Tibial nerve (tissue), 4 donors: ENCODE results near the gene LMBR1L. TPM values are rescaled to one million over a fixed set of nuclear protein-coding genes. Genes with fewer than 3 reads are reported as not detected.

ENCODE experiments used
- DNase-seq, 2 donors: peaks; one replicate each; pipeline ENCODE4 v3.0.0-alpha.2; 2019; ENCODE audit warnings: low spot score in 2 of 2
- H3K27ac ChIP-seq, 4 donors: fragments of 200-600 bp; sonication (generic) in 3 of 4; one replicate each; pipeline ENCODE4 v1.5.1; 2017 to 2019; ENCODE audit warnings: mild to moderate bottlenecking in 1 of 4
- H3K27me3 ChIP-seq, 2 donors: fragments of 200-600 bp; sonication (generic) in 1 of 2; one replicate each; pipeline versions ENCODE4 v1.5.1 to v1.6.0; 2017 to 2019
- H3K36me3 ChIP-seq, 3 donors: fragments of 200-600 bp; sonication (generic); one replicate each; pipeline ENCODE4 v1.5.1; 2018 to 2019
- H3K4me1 ChIP-seq, 4 donors: fragments of 200-600 bp; sonication (generic) in 3 of 4; one replicate each; pipeline ENCODE4 v1.5.1; 2017 to 2019
- H3K4me3 ChIP-seq, 4 donors: fragments of 200-600 bp; sonication (generic) in 3 of 4; one replicate each; pipeline ENCODE4 v1.5.1; 2017 to 2019; ENCODE audit warnings: mild to moderate bottlenecking in 1 of 4, moderate library complexity in 1 of 4
- H3K9me3 ChIP-seq, 4 donors: fragments of 200-600 bp; sonication (generic) in 3 of 4; one replicate each; pipeline ENCODE4 v1.5.1; 2017 to 2019
- EP300 ChIP-seq, 2 donors: sonication (generic); formaldehyde crosslinking; IDR thresholded peaks; one replicate each; pipeline ENCODE4 v1.6.1; 2017; ENCODE audit warnings: antibody characterized with exemption in 2 of 2, mild to moderate bottlenecking in 1 of 2
- POLR2A ChIP-seq, 2 donors: fragments of 450-650 bp; IDR thresholded peaks; one replicate each; pipeline ENCODE4 v1.6.1; 2017; ENCODE audit warnings: antibody characterized with exemption in 2 of 2, mild to moderate bottlenecking in 2 of 2, moderate library complexity in 2 of 2
- WGBS, 2 donors: methylation state at CpG; one replicate each; pipeline ENCODE4 v1.1.5; 2018; 5-methylcytosine and 5-hydroxymethylcytosine counted together
- total RNA-seq, 4 donors: library from RNA; depleted of rRNA; stranded (reverse); fragments of >200 nt; gene quantifications; one replicate each; pipeline ENCODE4 v1.1.0, GENCODE V29; 2016
- TF ChIP-seq, protein P1 (sequence below), 5 experiments: fragments of 200-600 bp in 3 of 5; fragments of 450-650 bp in 2 of 5; sonication (generic) in 3 of 5; IDR thresholded peaks; one replicate each; pipeline ENCODE4 v1.5.1; 2016 to 2019; ENCODE audit warnings: antibody characterized with exemption in 5 of 5, mild to moderate bottlenecking in 3 of 5, moderate library complexity in 2 of 5

LMBR1L gene
- total RNA-seq, 4 donors from 2014 or later: 50.3 to 97.5 (median 73.0) TPM

- H3K9me3 ChIP-seq: no peaks in the 10 kb centered on the region
- peak overlapping the region; percentile 72 to 97 (median 78) for H3K4me3 ChIP-seq
- H3K27ac ChIP-seq: peak overlapping the region; percentile 93 to 100 (median 94)
- TF ChIP-seq EP300 (IDR thresholded peaks at IDR 0.05) (no peak), POLR2A (IDR thresholded peaks at IDR 0.05) (no peak)
- TF ChIP-seq, protein P1, sequence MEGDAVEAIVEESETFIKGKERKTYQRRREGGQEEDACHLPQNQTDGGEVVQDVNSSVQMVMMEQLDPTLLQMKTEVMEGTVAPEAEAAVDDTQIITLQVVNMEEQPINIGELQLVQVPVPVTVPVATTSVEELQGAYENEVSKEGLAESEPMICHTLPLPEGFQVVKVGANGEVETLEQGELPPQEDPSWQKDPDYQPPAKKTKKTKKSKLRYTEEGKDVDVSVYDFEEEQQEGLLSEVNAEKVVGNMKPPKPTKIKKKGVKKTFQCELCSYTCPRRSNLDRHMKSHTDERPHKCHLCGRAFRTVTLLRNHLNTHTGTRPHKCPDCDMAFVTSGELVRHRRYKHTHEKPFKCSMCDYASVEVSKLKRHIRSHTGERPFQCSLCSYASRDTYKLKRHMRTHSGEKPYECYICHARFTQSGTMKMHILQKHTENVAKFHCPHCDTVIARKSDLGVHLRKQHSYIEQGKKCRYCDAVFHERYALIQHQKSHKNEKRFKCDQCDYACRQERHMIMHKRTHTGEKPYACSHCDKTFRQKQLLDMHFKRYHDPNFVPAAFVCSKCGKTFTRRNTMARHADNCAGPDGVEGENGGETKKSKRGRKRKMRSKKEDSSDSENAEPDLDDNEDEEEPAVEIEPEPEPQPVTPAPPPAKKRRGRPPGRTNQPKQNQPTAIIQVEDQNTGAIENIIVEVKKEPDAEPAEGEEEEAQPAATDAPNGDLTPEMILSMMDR (IDR thresholded peaks at IDR 0.05): no peak
- DNase-seq: no peak
- peaks cover 0 to 15% (median 0%) of the 10 kb centered on the region in 3 donors for H3K36me3 ChIP-seq
- WGBS, 2 donors: 3 to 5% methylated on average over 14 to 27 of the region's 33 CpGs
- peaks cover 3 to 57% (median 30%) of the 10 kb centered on the region in 4 donors for H3K4me1 ChIP-seq
- no peaks in the 10 kb centered on the region for H3K27me3 ChIP-seq
These were observed 795 bp downstream of the LMBR1L start for GRCh38 chr12:49109641-49110463.

DNA sequence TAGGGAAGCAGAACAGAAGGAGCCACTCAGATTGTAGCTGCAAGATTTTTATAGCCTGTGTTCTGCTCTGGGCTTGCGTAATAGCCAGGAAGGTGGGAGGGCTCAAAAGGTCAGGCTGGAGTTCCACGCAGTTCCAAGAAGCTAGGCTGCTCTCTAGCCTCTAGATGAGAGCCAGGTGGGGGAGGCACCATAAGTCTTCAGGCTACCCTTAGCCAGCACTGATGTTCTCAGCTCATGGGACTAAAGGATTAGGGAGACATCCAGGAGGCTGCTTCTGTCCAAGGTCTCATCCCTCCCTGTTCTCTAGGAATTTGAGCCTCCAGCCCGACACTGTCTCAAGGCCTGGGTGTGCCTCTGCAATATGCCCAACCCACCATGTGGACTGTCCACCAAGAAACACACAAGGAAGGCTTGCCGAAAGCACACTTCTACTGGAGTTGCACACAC lies 1.7 kb downstream of the LMBR1L start:
- H3K27me3 ChIP-seq: no peaks in the 10 kb centered on the region
- H3K36me3 ChIP-seq: peaks cover 0 to 24% (median 0%) of the 10 kb centered on the region in 3 donors
- H3K9me3 ChIP-seq: no peaks in the 10 kb centered on the region
- DNase-seq: peak; percentile 49 to 78
- 3 to 16% methylated on average over 4 of the region's 4 CpGs for WGBS, 2 donors
- H3K4me1 ChIP-seq: peaks cover 3 to 62% (median 30%) of the 10 kb centered on the region in 4 donors
- H3K27ac ChIP-seq: peak overlapping the region; percentile 93 to 100 (median 94)
- H3K4me3 ChIP-seq: peak overlapping the region; percentile 72 to 97 (median 78)
- TF ChIP-seq EP300 (IDR thresholded peaks at IDR 0.05) (peak in 1 of 2 donors; percentile 85), POLR2A (IDR thresholded peaks at IDR 0.05) (peak in 1 of 2 donors; percentile 55)
- TF ChIP-seq, protein P1 (IDR thresholded peaks at IDR 0.05): no peak

DNA sequence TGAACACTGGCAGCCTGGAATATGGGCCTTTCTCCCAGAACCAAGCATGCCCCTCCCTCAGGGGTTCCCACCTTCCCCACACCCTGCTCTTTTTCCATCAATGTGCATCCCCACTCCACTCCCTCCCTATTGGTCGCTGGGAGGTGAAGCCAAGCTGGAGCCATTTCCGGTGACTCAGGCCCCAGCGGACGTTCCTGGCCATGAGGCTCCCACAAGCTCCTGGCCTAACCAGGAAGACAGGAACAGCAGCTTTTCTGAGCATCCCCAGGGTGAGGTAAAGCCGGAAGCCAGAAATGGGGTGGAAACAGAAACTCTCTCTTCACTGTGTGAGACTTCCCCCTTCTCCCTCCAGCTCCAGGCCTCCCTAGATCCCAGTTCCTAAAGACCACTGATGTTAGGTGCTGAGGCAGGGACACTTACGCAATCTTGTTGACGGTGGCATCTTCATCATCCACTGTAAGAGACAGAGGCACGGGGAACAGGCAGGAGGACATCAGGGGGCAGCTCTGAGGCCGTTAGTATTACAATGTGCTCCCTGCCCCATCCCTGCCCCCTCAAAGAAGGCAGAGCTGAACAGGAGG lies 5.1 kb downstream of the LMBR1L start:
- TF ChIP-seq EP300 (IDR thresholded peaks at IDR 0.05): no peak
- TF ChIP-seq, protein P1 (IDR thresholded peaks at IDR 0.05): no peak
- no peak for TF ChIP-seq POLR2A (IDR thresholded peaks at IDR 0.05)
- Histone ChIP-seq H3K27me3 (no peaks in the 10 kb centered on the region), H3K27ac (peak overlapping the region in 2 of 4 donors; percentile 42 to 55), H3K9me3 (no peaks in the 10 kb centered on the region), H3K36me3 (peaks cover 5 to 57% (median 8%) of the 10 kb centered on the region in 3 donors), H3K4me3 (no peak overlapping the region), H3K4me1 (peaks cover 3 to 54% (median 30%) of the 10 kb centered on the region in 4 donors)
- no peak for DNase-seq
- WGBS, 2 donors: 56 to 62% methylated on average over 9 of the region's 9 CpGs

GRCh38 chr12:49104822-49105221 lies 5.8 kb downstream of the LMBR1L start:
- no peak for DNase-seq
- peaks cover 5 to 65% (median 8%) of the 10 kb centered on the region in 3 donors for H3K36me3 ChIP-seq
- H3K4me3 ChIP-seq: no peak overlapping the region
- 73 to 76% methylated on average over 3 of the region's 3 CpGs for WGBS, 2 donors
- TF ChIP-seq POLR2A (IDR thresholded peaks at IDR 0.05): no peak
- no peak for TF ChIP-seq EP300 (IDR thresholded peaks at IDR 0.05)
- TF ChIP-seq, protein P1 (IDR thresholded peaks at IDR 0.05): no peak
- peaks cover 3 to 54% (median 30%) of the 10 kb centered on the region in 4 donors for H3K4me1 ChIP-seq
- no peaks in the 10 kb centered on the region for H3K9me3 ChIP-seq
- H3K27ac ChIP-seq: peak overlapping the region in 2 of 4 donors; percentile 20 to 55
- H3K27me3 ChIP-seq: no peaks in the 10 kb centered on the region
